ENCODE results near the gene RPLP2.

The RPLP2 gene

GRCh38 chr11:855330-855674 lies 45.5 kb downstream of the RPLP2 start:
- Histone ChIP-seq H3K27me3 (no peaks in the 10 kb centered on the region; the same call in 1 of the 2 replicates), H3K4me3 (ENCODE audit: low read depth, low read length) (no peak overlapping the region), H3K36me3 (no peaks in the 10 kb centered on the region), H3K4me1 (peaks cover 14% of the 10 kb centered on the region), H3K9me3 (no peaks in the 10 kb centered on the region)
- no peak for TF ChIP-seq CTCF (IDR thresholded peaks at IDR 0.05; ENCODE audit: low read depth, low read length)
- no peak for DNase-seq

GRCh38 chr11:855796-856195 lies 46.0 kb downstream of the RPLP2 start:
- Histone ChIP-seq H3K4me1 (peaks cover 15% of the 10 kb centered on the region), H3K4me3 (ENCODE audit: low read depth, low read length) (no peak overlapping the region), H3K9me3 (no peaks in the 10 kb centered on the region), H3K27me3 (no peaks in the 10 kb centered on the region), H3K36me3 (no peaks in the 10 kb centered on the region)
- DNase-seq: no peak
- no peak for TF ChIP-seq CTCF (IDR thresholded peaks at IDR 0.05; ENCODE audit: low read depth, low read length)

- no peaks in the 10 kb centered on the region for H3K27me3 ChIP-seq
- H3K36me3 ChIP-seq: no peaks in the 10 kb centered on the region
- peaks cover 15% of the 10 kb centered on the region for H3K4me1 ChIP-seq
- no peak overlapping the region for H3K4me3 ChIP-seq (ENCODE audit: low read depth, low read length)
- DNase-seq: no peak
- TF ChIP-seq CTCF (IDR thresholded peaks at IDR 0.05; ENCODE audit: low read depth, low read length): no peak
- H3K9me3 ChIP-seq: no peaks in the 10 kb centered on the region
These were observed 46.6 kb downstream of the RPLP2 start for GRCh38 chr11:856397-856796.

GRCh38 chr11:858053-858761 lies 48.4 kb downstream of the RPLP2 start:
- no peaks in the 10 kb centered on the region for H3K36me3 ChIP-seq
- H3K4me1 ChIP-seq: peaks cover 25% of the 10 kb centered on the region
- no peak for TF ChIP-seq CTCF (IDR thresholded peaks at IDR 0.05; ENCODE audit: low read depth, low read length)
- H3K9me3 ChIP-seq: no peaks in the 10 kb centered on the region
- no peak overlapping the region for H3K4me3 ChIP-seq (ENCODE audit: low read depth, low read length)
- no peaks in the 10 kb centered on the region for H3K27me3 ChIP-seq
- DNase-seq: no peak

- Histone ChIP-seq H3K36me3 (no peaks in the 10 kb centered on the region), H3K4me1 (peaks cover 25% of the 10 kb centered on the region), H3K9me3 (no peaks in the 10 kb centered on the region), H3K4me3 (ENCODE audit: low read depth, low read length) (no peak overlapping the region; the same call in 1 of the 2 replicates), H3K27me3 (no peaks in the 10 kb centered on the region)
- TF ChIP-seq CTCF (IDR thresholded peaks at IDR 0.05; ENCODE audit: low read depth, low read length): no peak
- DNase-seq: no peak
These were observed 49.1 kb downstream of the RPLP2 start for GRCh38 chr11:858762-859339.

GRCh38 chr11:859394-860131 lies 49.8 kb downstream of the RPLP2 start:
- H3K36me3 ChIP-seq: no peaks in the 10 kb centered on the region
- no peak for TF ChIP-seq CTCF (IDR thresholded peaks at IDR 0.05; ENCODE audit: low read depth, low read length)
- peaks cover 25% of the 10 kb centered on the region for H3K4me1 ChIP-seq
- no peaks in the 10 kb centered on the region for H3K27me3 ChIP-seq
- peak overlapping the region; percentile 38 for H3K4me3 ChIP-seq (ENCODE audit: low read depth, low read length)
- peak; percentile 90 for DNase-seq
- no peaks in the 10 kb centered on the region for H3K9me3 ChIP-seq
